H9 (cell line): Measurements from ENCODE around the gene MTMR4. TPM values are rescaled to one million over a fixed set of nuclear protein-coding genes. Genes with fewer than 3 reads are reported as not detected.

Experiments
- DNase-seq: peaks from one replicate; pipeline ENCODE4 v3.0.0-alpha.2; 2017
- H2AFZ ChIP-seq: one replicate; pipeline ENCODE4 v1.6.1; 2013; ENCODE audit warnings: mild to moderate bottlenecking, low read length, control low read depth, moderate library complexity
- H2AK5ac ChIP-seq: 2 replicates; pipeline ENCODE4 v1.6.1; 2013; ENCODE audit warnings: low read length, control low read depth, mixed read lengths; ENCODE audit not compliant: insufficient read length
- H2BK120ac ChIP-seq: one replicate; pipeline ENCODE4 v1.6.1; 2013; ENCODE audit warnings: low read depth, mild to moderate bottlenecking, low read length, control low read depth, inconsistent platforms; ENCODE audit not compliant: poor library complexity, severe bottlenecking
- H2BK12ac ChIP-seq: 2 replicates; pipeline ENCODE4 v1.6.1; 2013; ENCODE audit warnings: low read length, control low read depth, mixed read lengths, low read depth; ENCODE audit not compliant: insufficient read length
- H2BK15ac ChIP-seq: 2 replicates; pipeline ENCODE4 v1.6.1; 2013; ENCODE audit warnings: low read depth, low read length, control low read depth
- H2BK20ac ChIP-seq: one replicate; pipeline ENCODE4 v1.6.1; 2013; ENCODE audit warnings: low read depth, mild to moderate bottlenecking, low read length, control low read depth, inconsistent platforms; ENCODE audit not compliant: poor library complexity, severe bottlenecking
- H2BK5ac ChIP-seq: 2 replicates; pipeline ENCODE4 v1.6.1; 2013; ENCODE audit warnings: low read length, control low read depth, mixed read lengths; ENCODE audit not compliant: insufficient read length
- H3K14ac ChIP-seq: 2 replicates; pipeline ENCODE4 v1.6.1; 2013; ENCODE audit warnings: low read length, control low read depth; ENCODE audit not compliant: insufficient read depth
- H3K18ac ChIP-seq: 2 replicates; pipeline ENCODE4 v1.6.1; 2013; ENCODE audit warnings: low read depth, mild to moderate bottlenecking, mixed read lengths, low read length, control low read depth; ENCODE audit not compliant: insufficient read length
- H3K23ac ChIP-seq: 2 replicates; pipeline ENCODE4 v1.6.1; 2013; ENCODE audit warnings: low read length, control low read depth, mixed read lengths, low read depth; ENCODE audit not compliant: insufficient read length
- H3K23me2 ChIP-seq: 2 replicates; pipeline ENCODE4 v1.6.1; 2013; ENCODE audit warnings: low read depth, mild to moderate bottlenecking, mixed read lengths, low read length, control low read depth; ENCODE audit not compliant: insufficient read length, poor library complexity, severe bottlenecking
- H3K27ac ChIP-seq: 2 replicates; pipeline ENCODE4 v1.5.1; 2013; ENCODE audit warnings: low read length, control low read depth, mixed read lengths, low read depth; ENCODE audit not compliant: insufficient read length
- H3K27me3 ChIP-seq: 2 replicates; pipeline ENCODE4 v1.6.1; 2013; ENCODE audit warnings: low read length, control low read depth, inconsistent platforms; ENCODE audit not compliant: insufficient read depth
- H3K4ac ChIP-seq: 2 replicates; pipeline ENCODE4 v1.6.1; 2013; ENCODE audit warnings: low read depth, mild to moderate bottlenecking, control low read depth, inconsistent platforms, low read length, moderate library complexity
- H3K4me1 ChIP-seq: 2 replicates; pipeline ENCODE4 v1.6.1; 2013; ENCODE audit warnings: low read length, control low read depth, inconsistent platforms; ENCODE audit not compliant: insufficient read depth
- H3K4me2 ChIP-seq: 2 replicates; pipeline ENCODE4 v1.6.1; 2013; ENCODE audit warnings: low read length, control low read depth, mixed read lengths; ENCODE audit not compliant: insufficient read length, insufficient read depth
- H3K56ac ChIP-seq: 2 replicates; pipeline ENCODE4 v1.6.1; 2013; ENCODE audit warnings: low read depth, mild to moderate bottlenecking, mixed read lengths, low read length, control low read depth; ENCODE audit not compliant: insufficient read length
- H3K79me1 ChIP-seq: 2 replicates; pipeline ENCODE4 v1.6.1; 2013; ENCODE audit warnings: low read depth, mild to moderate bottlenecking, moderate library complexity, low read length, control low read depth, inconsistent platforms; ENCODE audit not compliant: insufficient read depth, poor library complexity, severe bottlenecking
- H3K79me2 ChIP-seq: 2 replicates; pipeline ENCODE4 v1.6.1; 2013; ENCODE audit warnings: low read length, control low read depth, inconsistent platforms; ENCODE audit not compliant: insufficient read depth
- H3K9ac ChIP-seq: 2 replicates; pipeline ENCODE4 v1.6.1; 2013; ENCODE audit warnings: low read length, control low read depth, mixed read lengths; ENCODE audit not compliant: insufficient read length; ENCODE audit errors: extremely low read depth
- H3K9me3 ChIP-seq: one replicate; pipeline ENCODE4 v1.6.1; 2013; ENCODE audit warnings: low read depth, low read length, inconsistent platforms; ENCODE audit not compliant: control insufficient read depth
- H3T11ph ChIP-seq: one replicate; pipeline ENCODE4 v1.6.1; 2013; ENCODE audit warnings: mild to moderate bottlenecking, low read length, control low read depth, inconsistent platforms
- H4K20me1 ChIP-seq: one replicate; pipeline ENCODE4 v1.6.1; 2013; ENCODE audit not compliant: control insufficient read depth, insufficient read length, insufficient read depth
- H4K5ac ChIP-seq: 2 replicates; pipeline ENCODE4 v1.6.1; 2013; ENCODE audit warnings: low read depth, mild to moderate bottlenecking, mixed read lengths, low read length, control low read depth; ENCODE audit not compliant: insufficient read length
- H4K8ac ChIP-seq: replicated peaks from 2 replicates; pipeline ENCODE4 v1.6.1; 2013; ENCODE audit warnings: low read length, control low read depth, mixed read lengths, low read depth; ENCODE audit not compliant: insufficient read length
- H4K91ac ChIP-seq: 2 replicates; pipeline ENCODE4 v1.6.1; 2013; ENCODE audit warnings: low read depth, mild to moderate bottlenecking, moderate library complexity, mixed read lengths, low read length, control low read depth; ENCODE audit not compliant: insufficient read length
- H3K27ac Mint-ChIP-seq, 3 experiments: 2 replicates in 2 of 3; 3 replicates in 1 of 3; pipeline ENCODE4 v1.8.0; 2020 to 2021; ENCODE audit warnings: mixed read lengths in 3 of 3, mild to moderate bottlenecking in 1 of 3, moderate library complexity in 1 of 3
- H3K27me3 Mint-ChIP-seq: 2 replicates; pipeline ENCODE4 v1.8.0; 2021; ENCODE audit warnings: low read depth, mild to moderate bottlenecking, moderate library complexity, mixed read lengths
- H3K36me3 Mint-ChIP-seq, 3 experiments: 2 replicates in 2 of 3; 3 replicates in 1 of 3; pipeline ENCODE4 v1.8.0; 2020 to 2021; ENCODE audit warnings: low read depth in 3 of 3, mixed read lengths in 3 of 3; ENCODE audit not compliant: insufficient read depth in 1 of 3
- H3K4me1 Mint-ChIP-seq, 2 experiments: 2 replicates each; pipeline ENCODE4 v1.8.0; 2020; ENCODE audit warnings: mixed read lengths in 2 of 2
- H3K4me3 Mint-ChIP-seq, 2 experiments: 2 replicates in 1 of 2; 3 replicates in 1 of 2; pipeline ENCODE4 v1.8.0; 2020 to 2021; ENCODE audit warnings: mild to moderate bottlenecking in 2 of 2, mixed read lengths in 2 of 2, moderate library complexity in 1 of 2
- H3K9me3 Mint-ChIP-seq, 2 experiments: 2 replicates in 1 of 2; 3 replicates in 1 of 2; pipeline ENCODE4 v1.8.0; 2020; ENCODE audit warnings: mild to moderate bottlenecking in 2 of 2, mixed read lengths in 2 of 2, moderate library complexity in 1 of 2
- WGBS: extraction: QIAGEN DNeasy Blood & Tissue Kit; methylation state at CpG from one replicate; pipeline ENCODE4 v1.1.7; 2013; ENCODE audit warnings: missing lambda C conversion rate, low lambda C conversion rate, mixed read lengths; ENCODE audit not compliant: insufficient read length; ENCODE audit errors: extremely low coverage; 5-methylcytosine and 5-hydroxymethylcytosine counted together
- total RNA-seq: library from RNA; stranded (reverse); gene quantifications from 2 replicates; pipeline ENCODE4 v1.2.1, GENCODE V29; 2021
- TF ChIP-seq, protein P1 (sequence below): fragments of 200-600 bp; sonication (generic); conservative IDR thresholded peaks from 3 replicates; pipeline ENCODE4 v1.8.0; 2021; ENCODE audit warnings: antibody characterized with exemption, mild to moderate bottlenecking

The MTMR4 gene
- total RNA-seq, 1 experiment from 2014 or later, result 31.2 TPM

DNA sequence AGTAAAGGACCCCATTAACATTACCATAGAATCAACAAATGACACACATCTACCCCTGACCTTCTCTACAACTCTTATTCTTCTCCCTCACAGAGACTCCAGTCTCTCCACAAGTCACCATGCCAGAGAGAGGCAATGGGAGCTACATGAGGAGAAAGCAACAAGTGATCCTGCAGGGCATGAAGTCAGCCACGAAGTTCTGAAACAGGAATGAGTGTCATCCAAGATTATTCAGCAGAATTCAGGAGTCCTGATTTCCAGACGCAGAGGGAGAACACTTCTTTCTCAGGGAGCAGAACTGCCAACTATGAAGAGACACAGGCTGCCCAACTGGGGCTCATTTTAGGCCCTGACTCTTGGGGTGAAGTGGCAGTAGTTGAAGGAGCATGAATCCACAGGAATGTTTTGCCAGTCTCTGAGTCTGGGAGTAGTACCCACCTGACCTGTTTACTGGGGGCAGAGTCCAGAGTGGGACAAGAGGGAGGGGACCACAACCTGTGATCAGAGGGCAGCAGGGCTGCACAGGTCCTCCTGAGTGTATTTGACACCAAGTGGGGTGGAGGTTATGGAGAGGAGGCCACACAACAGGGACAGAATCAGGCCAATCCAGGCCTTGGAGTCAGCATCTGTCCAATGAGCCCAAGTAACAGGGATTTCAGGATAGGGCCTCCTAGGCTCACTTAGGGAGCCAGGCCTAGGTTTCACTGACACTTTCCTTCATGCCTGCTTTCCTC is 2.4 kb upstream of the MTMR4 start:
- TF ChIP-seq, protein P1, sequence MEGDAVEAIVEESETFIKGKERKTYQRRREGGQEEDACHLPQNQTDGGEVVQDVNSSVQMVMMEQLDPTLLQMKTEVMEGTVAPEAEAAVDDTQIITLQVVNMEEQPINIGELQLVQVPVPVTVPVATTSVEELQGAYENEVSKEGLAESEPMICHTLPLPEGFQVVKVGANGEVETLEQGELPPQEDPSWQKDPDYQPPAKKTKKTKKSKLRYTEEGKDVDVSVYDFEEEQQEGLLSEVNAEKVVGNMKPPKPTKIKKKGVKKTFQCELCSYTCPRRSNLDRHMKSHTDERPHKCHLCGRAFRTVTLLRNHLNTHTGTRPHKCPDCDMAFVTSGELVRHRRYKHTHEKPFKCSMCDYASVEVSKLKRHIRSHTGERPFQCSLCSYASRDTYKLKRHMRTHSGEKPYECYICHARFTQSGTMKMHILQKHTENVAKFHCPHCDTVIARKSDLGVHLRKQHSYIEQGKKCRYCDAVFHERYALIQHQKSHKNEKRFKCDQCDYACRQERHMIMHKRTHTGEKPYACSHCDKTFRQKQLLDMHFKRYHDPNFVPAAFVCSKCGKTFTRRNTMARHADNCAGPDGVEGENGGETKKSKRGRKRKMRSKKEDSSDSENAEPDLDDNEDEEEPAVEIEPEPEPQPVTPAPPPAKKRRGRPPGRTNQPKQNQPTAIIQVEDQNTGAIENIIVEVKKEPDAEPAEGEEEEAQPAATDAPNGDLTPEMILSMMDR, result no peak
- Histone ChIP-seq H3K14ac (0 out of 2 replicates have a peak overlapping the region, but pooled peaks have one; percentile 68), H3K4me2 (peak overlapping the region; percentile 85), H4K8ac (no peak overlapping the region), H3K4me1 (peaks cover 3% of the 10 kb centered on the region; the same call in 1 of the 2 replicates), H3K27ac (peak overlapping the region; percentile 3), H3K18ac (no peak overlapping the region), H2BK15ac (no peak overlapping the region), H3K9me3 (no peaks in the 10 kb centered on the region), H4K91ac (no peak overlapping the region), H3K9ac (peak overlapping the region; percentile 74), H3K27me3 (no peaks in the 10 kb centered on the region), H4K20me1 (no peaks in the 10 kb centered on the region), H2BK5ac (no peak overlapping the region), H4K5ac (no peak overlapping the region), H3K4ac (no peak overlapping the region), H2BK120ac (no peak overlapping the region), H2AFZ (no peak overlapping the region), H3K56ac (no peak overlapping the region), H3K23ac (no peak overlapping the region), H2BK20ac (no peak overlapping the region), H3K79me2 (no peaks in the 10 kb centered on the region), H3K79me1 (no peaks in the 10 kb centered on the region), H2AK5ac (no peak overlapping the region), H2BK12ac (no peak overlapping the region), H3K23me2 (peaks cover 12% of the 10 kb centered on the region), H3T11ph (no peak overlapping the region)
- Mint-ChIP-seq H3K36me3 (peaks cover 0 to 11% (median 10%) of the 10 kb centered on the region in 3 experiments; a peak in 6 of 7 replicates), H3K4me3 (peak overlapping the region; percentile 95 to 96), H3K4me1 (peaks cover 29 to 38% of the 10 kb centered on the region in 2 experiments), H3K9me3 (no peaks in the 10 kb centered on the region; a peak in 2 of 5 replicates), H3K27me3 (no peaks in the 10 kb centered on the region), H3K27ac (peak overlapping the region; percentile 39 to 95 (median 65); a peak in 5 of 7 replicates)
- no CpG with 5 or more reads among the region's 2 CpGs for WGBS
- no peak for DNase-seq
